RKO (cell line): ENCODE data around the gene AHNAK2.
A peak's percentile ranks its signal among the peaks of the same experiment; 100 is the strongest.
"Not testable (repeated sequence)": the region's sequence is repeated elsewhere in the genome, so short reads cannot be mapped to it uniquely, and the experiment has no call there.

Experiments
- DNase-seq: peaks from one replicate; pipeline ENCODE4 v3.0.0-alpha.2; 2016; ENCODE audit warnings: low spot score

The AHNAK2 gene

DNA sequence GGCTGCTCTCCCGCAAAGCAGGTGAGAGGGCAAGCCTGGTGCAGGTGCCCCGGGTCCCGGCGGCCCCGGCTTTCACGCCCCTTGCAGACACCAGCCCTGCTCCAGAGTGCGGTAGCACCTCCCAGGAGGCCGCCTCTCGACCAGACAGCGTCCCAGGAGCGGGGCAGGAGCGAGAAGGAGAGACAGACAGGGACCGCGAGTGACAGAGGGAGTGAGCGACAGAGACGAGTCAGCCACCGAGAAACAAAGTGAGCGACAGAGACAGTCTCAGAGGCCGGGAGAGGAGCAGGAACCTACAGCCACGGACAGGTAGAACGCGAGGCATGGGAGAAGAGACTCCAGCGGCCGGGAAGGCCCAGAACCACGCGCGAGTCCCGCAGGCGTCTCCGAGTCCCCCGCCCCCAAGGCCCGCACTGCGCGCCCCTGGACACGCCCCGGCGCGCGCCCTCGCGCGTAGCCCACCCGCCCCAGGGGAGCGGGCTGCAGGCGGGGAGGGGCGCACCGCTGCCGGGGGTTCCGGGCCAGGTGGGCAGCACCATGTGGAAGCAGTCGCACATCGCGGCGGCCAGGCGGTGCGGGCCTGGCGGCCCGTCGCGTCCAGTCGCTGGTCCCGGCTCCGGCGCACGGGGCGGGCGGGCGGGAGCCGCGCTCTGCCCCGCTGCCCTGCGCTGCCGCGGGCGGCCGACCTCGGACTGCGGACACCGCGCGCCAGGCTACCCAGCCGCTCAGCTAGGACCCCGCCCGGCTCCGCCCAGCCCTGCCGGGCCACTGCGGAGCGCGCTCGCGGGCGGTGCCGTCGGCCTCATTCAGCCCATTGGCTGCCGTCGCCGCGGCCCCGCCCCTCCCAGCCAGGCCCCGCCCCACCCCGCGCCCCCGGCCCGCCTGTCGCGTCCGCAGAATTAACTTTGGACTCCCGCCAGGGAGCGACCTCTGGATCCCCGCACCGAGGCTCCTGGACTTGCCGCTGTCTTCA lies at the start of gene AHNAK2:
TSS of gene AHNAK2 (minus strand) at position 694 of the 973 bp plus-strand sequence. CDS start at position 557, 137 bp downstream.
- DNase-seq = peak; percentile 86

- not testable (repeated sequence) for DNase-seq
Observed at GRCh38 chr14:105027718-105028117, 49.5 kb upstream of the AHNAK2 start.

- DNase-seq = peak; percentile 92
Observed at GRCh38 chr14:105026802-105027563, 48.8 kb upstream of the AHNAK2 start.

DNA sequence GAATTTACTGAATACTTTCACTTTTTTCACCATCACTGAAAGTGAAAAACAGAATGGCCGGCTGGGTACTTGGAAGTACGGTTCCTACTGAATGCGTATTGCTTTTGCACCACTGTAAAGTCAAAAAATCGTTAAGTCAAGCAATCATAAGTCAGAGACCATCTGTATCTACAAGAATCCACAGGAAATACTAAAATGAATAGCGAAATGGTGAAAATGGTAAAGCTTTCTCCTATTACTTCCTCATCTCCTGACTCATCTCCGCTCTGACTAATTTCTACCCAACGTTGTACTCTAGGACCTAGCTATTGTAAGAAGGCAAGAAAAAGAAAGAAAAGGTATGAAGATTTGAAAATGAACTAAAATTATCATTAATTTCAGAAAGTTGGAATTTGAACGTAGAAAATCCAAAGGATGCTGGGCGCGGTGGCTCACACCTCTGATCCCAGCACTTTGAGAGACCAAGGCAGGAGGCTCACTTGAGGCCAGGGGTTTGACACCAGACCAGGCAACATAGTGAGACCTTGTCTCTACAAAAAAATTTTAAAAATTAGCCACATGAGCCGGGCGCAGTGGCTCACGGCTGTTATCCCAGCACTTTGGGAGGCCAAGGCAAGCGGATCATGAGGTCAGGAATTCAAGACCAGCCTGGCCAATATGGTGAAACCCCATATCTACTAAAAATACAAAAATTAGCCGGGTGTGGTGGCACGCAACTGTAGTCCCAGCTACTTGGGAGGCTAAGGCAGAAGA lies 48.0 kb upstream of the AHNAK2 start:
- DNase-seq = peak; percentile 97

GRCh38 chr14:105025429-105025828 lies 47.3 kb upstream of the AHNAK2 start:
- no peak for DNase-seq

DNA sequence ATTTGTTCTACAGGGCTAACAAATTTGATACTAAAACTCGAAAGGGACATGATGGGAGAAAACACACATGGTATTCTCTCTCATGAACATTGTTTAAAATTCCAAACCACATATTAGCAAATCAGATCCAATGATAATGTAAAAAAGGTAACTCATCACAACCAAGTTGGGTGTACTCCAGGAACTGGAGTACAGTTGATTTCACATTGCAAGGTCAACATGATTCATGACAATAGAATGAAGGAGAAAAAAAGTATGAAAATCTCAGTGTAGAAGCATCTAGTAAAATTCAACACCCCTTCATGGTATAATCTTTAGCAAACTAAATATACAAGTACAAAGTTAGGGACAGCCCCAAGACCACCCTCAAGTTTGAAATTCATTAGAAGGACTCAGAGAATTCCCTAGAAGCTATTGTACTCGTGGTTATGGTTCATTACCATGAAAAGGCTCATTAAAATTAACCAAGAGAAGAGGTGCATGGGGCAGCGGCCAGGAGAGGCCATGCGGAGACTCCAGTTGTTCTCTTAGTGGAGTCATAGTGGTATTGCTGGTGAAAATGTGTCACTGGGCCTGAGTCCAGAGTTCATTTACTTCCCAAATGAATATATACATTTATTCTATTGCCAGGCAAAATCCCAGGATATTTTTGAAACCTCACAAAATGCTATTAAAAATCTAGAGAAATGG lies 45.8 kb upstream of the AHNAK2 start:
- DNase-seq = peak; percentile 88

DNA sequence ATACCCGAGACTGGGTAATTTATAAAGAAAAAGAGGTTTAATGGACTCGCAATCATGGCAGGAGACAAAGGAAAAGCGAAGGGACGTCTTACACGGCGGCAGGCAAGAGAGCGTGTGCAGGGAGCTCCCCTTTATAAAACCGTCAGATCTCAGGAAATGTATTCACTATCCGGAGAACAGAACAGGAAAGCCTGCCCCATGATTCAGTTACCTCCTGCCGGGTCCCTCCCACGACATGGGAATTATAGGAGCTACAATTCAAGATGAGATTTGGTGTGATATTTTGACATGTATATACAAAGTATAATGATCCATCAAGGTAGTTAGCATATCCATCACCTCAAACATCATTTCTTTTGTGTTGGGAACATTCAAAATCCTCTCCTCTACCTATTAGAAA lies 45.0 kb upstream of the AHNAK2 start:
- DNase-seq = peak; percentile 83

GRCh38 chr14:105022276-105022670 lies 44.1 kb upstream of the AHNAK2 start:
- DNase-seq = peak; percentile 79

DNA sequence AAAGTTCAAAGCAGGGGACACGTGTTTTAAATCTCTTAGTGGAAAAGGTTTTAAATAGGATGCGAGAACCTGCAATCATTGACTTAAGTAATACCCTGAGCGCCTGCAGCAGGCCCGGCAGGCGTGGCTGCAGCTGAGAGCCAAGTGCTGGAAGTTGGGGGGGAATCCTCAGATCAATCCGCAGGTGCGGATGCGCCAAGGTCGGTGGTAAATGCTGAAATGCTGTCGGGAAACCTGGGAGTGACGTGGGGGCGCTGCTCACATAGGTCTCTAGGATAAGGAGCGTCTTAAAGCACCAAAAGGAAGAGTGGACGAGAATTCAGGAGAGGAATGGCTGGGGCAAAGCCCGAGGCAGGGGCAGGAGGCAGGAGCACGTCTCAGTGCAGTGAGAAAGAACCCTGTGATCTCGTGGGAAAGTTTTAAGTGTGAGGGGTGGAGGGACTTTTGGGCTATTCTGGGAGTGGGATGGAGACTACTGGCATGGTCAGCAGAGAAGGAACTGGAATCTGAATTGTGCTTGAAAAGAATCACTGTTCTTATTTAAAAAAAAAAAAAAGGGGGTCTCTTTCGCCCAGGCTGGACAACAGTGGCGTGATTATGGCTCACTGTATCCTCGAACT lies 43.6 kb upstream of the AHNAK2 start:
- peak; percentile 78 for DNase-seq

- DNase-seq = peak; percentile 95
Observed at GRCh38 chr14:105020815-105021655, 42.9 kb upstream of the AHNAK2 start, which contains the start of gene CDCA4. CDCA4 (minus strand) TSS chr14:105021083; CDS start chr14:105011929, 9,154 bp downstream.

- no peak for DNase-seq
Observed at GRCh38 chr14:105019861-105020814, 42.0 kb upstream of the AHNAK2 start.

GRCh38 chr14:105018414-105018813 lies 40.2 kb upstream of the AHNAK2 start:
- no peak for DNase-seq

- DNase-seq = no peak
Observed at GRCh38 chr14:105015905-105016304, 37.7 kb upstream of the AHNAK2 start.

GRCh38 chr14:105015242-105015641 lies 37.1 kb upstream of the AHNAK2 start:
- no peak for DNase-seq

- no peak for DNase-seq
Observed at GRCh38 chr14:105014631-105015030, 36.5 kb upstream of the AHNAK2 start.

DNA sequence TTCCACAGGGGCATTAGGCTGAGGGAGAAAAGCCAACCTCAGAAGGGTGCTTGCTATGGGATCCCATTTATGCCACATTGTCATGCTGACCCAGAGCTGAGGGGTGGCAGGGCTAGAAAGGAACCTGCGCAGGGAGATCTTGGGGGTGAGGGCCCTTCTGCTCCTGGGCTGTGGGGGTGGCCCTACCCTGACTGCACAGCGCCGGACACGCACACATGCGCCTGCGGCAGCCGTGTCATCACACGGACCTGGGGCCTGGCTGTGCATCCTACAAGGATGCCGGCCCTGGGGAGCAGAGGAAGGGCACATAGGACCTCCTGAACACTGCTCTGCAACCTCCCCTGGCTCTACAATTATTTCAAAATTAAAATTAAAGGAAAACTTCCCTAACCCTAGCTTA lies 35.9 kb upstream of the AHNAK2 start:
- DNase-seq = no peak

DNA sequence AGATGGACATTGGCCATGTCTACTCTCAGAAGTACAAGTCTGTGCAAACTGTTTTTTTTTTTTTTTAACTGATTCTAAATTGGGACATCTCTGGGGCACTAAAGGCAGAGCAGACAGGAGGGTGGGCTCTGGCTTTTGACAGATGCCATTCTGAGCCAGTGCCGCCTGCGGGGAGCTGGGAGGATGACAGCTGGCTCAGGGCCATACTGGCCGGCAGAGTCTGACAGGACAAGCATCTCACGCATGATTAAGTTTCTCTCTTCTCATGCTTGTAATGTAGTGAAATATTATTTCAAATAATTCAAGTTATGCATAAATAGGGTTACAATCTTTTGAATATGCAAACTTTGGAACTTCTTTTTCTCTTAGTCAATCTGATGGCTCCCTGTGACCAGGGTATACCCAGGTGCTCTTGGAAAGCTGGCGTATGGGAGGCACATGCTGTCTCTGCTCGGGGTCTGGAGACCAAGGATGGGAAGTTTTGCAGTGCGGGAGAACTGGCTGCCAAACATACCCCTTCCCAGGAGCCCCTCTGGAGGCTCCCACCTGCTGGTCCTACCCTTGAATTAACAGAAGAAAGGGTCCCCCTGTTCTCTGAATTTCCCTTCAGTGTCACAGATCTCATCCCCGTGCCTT lies 35.1 kb upstream of the AHNAK2 start:
- no peak for DNase-seq
